GM19099 (cell line): ENCODE data around the gene ONECUT2.

Source experiments
- POLR2A ChIP-seq: IDR thresholded peaks from 3 replicates; pipeline ENCODE4 v1.6.1; 2011; ENCODE audit warnings: low read depth; ENCODE audit not compliant: insufficient read length; ENCODE audit errors: extremely low read depth

Gene ONECUT2

GRCh38 chr18:57469884-57470283 is 34.7 kb downstream of the ONECUT2 start:
- TF ChIP-seq POLR2A = no peak

GRCh38 chr18:57475408-57475807 is 40.2 kb downstream of the ONECUT2 start:
- TF ChIP-seq POLR2A = no peak

GRCh38 chr18:57475903-57476302 is 40.7 kb downstream of the ONECUT2 start:
- TF ChIP-seq POLR2A = no peak

- no peak for TF ChIP-seq POLR2A
These were observed 45.6 kb downstream of the ONECUT2 start for GRCh38 chr18:57480733-57481132.

- no peak for TF ChIP-seq POLR2A
These were observed 62.5 kb downstream of the ONECUT2 start for GRCh38 chr18:57497372-57498294.

- TF ChIP-seq POLR2A = no peak
These were observed 63.6 kb downstream of the ONECUT2 start for GRCh38 chr18:57498682-57499256.

- TF ChIP-seq POLR2A = no peak
These were observed 67.5 kb downstream of the ONECUT2 start for GRCh38 chr18:57502624-57503023.

- TF ChIP-seq POLR2A = no peak
These were observed 70.1 kb downstream of the ONECUT2 start for GRCh38 chr18:57505231-57505630.

GRCh38 chr18:57516056-57516455 is 80.9 kb downstream of the ONECUT2 start:
- TF ChIP-seq POLR2A = no peak

GRCh38 chr18:57518533-57518932 is 83.4 kb downstream of the ONECUT2 start:
- no peak for TF ChIP-seq POLR2A

GRCh38 chr18:57519668-57520424 is 84.7 kb downstream of the ONECUT2 start:
- TF ChIP-seq POLR2A = no peak

GRCh38 chr18:57523171-57523956 is 88.2 kb downstream of the ONECUT2 start:
- TF ChIP-seq POLR2A = no peak

GRCh38 chr18:57527556-57528229 is 92.5 kb downstream of the ONECUT2 start:
- TF ChIP-seq POLR2A = no peak

- TF ChIP-seq POLR2A = no peak
These were observed 94.0 kb downstream of the ONECUT2 start for GRCh38 chr18:57529151-57529550.
